Stimulated activated CD4-positive, alpha-beta T cell treated with anti-CD3 and anti-CD28 coated beads, Interleukin-15, amount 100 ng/mL, for 48 hours (primary cell): ENCODE results near the gene NMU.
"Not testable (repeated sequence)": the region's sequence is repeated elsewhere in the genome, so short reads cannot be mapped to it uniquely, and the experiment has no call there.

ENCODE experiments used
- DNase-seq, 2 donors: peaks; one replicate each; pipeline ENCODE4 v3.0.0-alpha.2; 2020; ENCODE audit warnings: low read depth in 2 of 2

Gene NMU

GRCh38 chr4:55635741-55636655, at the start of gene NMU:
Gene NMU (minus strand): TSS chr4:55636298. CDS start chr4:55636192, 106 bp downstream.
- DNase-seq, result peak in 1 of 2 donors; percentile 10

- DNase-seq, result no peak
Measured at GRCh38 chr4:55684276-55684675, 48.2 kb upstream of the NMU start.

- not testable (repeated sequence) for DNase-seq
Measured at GRCh38 chr4:55682797-55683196, 46.7 kb upstream of the NMU start.

- DNase-seq, result no peak
Measured at GRCh38 chr4:55682295-55682694, 46.2 kb upstream of the NMU start.

GRCh38 chr4:55681430-55681829, 45.3 kb upstream of the NMU start:
- no peak for DNase-seq

GRCh38 chr4:55675196-55675793, 39.2 kb upstream of the NMU start:
- no peak for DNase-seq

GRCh38 chr4:55673424-55673823, 37.3 kb upstream of the NMU start:
- no peak for DNase-seq

GRCh38 chr4:55671667-55672066, 35.6 kb upstream of the NMU start:
- DNase-seq, result no peak

GRCh38 chr4:55670695-55671094, 34.6 kb upstream of the NMU start:
- no peak for DNase-seq

GRCh38 chr4:55668449-55668848, 32.4 kb upstream of the NMU start:
- no peak for DNase-seq

- no peak for DNase-seq
Measured at GRCh38 chr4:55666535-55666934, 30.4 kb upstream of the NMU start.

GRCh38 chr4:55663145-55663544, 27.0 kb upstream of the NMU start:
- no peak for DNase-seq

- no peak for DNase-seq
Measured at GRCh38 chr4:55661398-55662056, 25.4 kb upstream of the NMU start.

GRCh38 chr4:55658657-55659056, 22.6 kb upstream of the NMU start:
- no peak for DNase-seq

GRCh38 chr4:55654131-55654530, 18.0 kb upstream of the NMU start:
- no peak for DNase-seq

GRCh38 chr4:55650483-55650882, 14.4 kb upstream of the NMU start:
- no peak for DNase-seq

GRCh38 chr4:55637272-55637820, 1.2 kb upstream of the NMU start:
- DNase-seq, result no peak

- DNase-seq, result no peak
Measured at GRCh38 chr4:55636656-55636999, 530 bp upstream of the NMU start.

GRCh38 chr4:55635282-55635681, 816 bp downstream of the NMU start:
- no peak for DNase-seq

GRCh38 chr4:55634417-55635128, 1.5 kb downstream of the NMU start:
- no peak for DNase-seq

- no peak for DNase-seq
Measured at GRCh38 chr4:55633903-55634302, 2.2 kb downstream of the NMU start.

GRCh38 chr4:55625835-55626234, 10.3 kb downstream of the NMU start:
- DNase-seq, result no peak
